Glomerular visceral epithelial cell (primary cell): ENCODE measurements around the gene FUNDC2.

Experiments
- DNase-seq: peaks from one replicate; pipeline ENCODE4 v3.0.0-alpha.2; 2016; ENCODE audit errors: extremely low spot score

The FUNDC2 gene

DNA sequence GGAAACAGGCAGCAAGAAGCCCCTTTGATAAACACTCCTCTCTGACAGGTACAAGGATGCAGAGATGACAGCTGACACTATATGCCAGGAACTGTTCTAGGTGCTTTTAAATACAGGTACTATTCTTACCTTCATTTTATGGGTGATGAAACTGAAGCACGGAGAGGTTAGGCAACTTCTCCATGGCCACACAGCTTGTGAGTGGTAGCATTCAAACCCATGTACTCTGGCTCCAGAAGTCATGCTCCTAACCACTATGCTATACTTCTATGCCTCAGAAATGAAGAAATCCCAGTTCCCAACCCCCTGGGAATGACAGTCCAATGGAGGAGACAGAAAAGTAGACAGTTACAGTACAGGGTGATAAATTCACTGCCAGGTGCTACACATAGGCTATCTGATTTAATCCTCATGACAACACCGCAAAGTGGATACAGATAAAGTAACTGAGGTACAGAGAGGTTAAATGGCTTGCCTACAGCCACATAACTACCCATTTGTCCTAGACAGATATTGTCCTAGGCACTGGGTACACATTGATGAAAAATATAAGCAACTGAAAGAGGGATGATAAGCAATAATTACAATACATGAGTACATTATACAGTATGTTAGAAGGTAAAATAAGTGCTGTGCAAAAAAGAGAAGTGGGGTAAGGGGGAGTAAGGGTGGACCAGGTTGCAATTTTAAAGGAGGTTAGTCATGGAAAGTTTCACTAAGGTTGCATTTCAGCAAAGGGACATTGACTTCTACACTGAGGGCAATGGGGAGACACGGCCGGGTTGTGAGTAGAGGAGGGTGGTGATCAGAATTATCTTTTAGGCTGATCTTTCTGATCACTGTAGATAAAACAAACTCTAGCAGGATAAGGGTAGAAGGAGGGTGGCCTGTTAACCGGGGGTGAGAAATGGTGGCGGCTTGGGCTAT, 2.5 kb upstream of the FUNDC2 start:
- DNase-seq: no peak

DNA sequence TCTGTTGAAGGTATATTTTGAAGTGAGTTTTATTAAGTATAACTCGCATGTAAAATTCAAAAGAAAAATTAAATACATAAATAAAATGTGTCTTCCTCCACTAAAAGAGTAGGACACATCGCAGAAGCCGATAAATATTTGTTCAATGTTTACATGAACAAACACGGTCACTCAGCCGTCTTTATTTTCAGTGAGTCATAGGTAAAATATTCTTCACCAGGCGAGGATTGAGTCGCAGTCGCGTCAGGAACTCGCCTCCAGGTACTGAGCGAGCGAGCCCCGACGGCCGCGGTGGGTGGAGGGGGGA, 271 bp upstream of the FUNDC2 start:
- DNase-seq: no peak

- peak; percentile 31 for DNase-seq
Measured at GRCh38 chrX:155027509-155028066, 944 bp downstream of the FUNDC2 start.

DNA sequence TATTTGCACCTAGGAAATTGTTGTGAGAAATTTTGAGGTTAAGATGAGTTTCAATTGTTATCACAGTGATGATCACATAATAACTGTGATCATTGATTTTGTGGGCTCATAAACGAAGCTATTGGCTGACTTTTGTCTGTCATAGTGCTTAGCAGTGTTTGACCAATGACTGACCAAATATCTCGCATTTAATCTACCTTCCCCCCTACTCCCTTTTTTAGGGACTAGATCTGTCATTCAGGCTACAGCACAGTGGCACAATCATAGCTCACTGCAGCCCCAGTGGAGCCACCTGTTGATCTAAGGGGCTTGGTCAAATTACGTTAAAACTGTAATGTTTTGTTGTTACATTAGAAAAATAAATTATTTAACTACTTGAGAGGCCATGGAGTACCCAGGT, 1.5 kb downstream of the FUNDC2 start:
- DNase-seq: no peak

DNA sequence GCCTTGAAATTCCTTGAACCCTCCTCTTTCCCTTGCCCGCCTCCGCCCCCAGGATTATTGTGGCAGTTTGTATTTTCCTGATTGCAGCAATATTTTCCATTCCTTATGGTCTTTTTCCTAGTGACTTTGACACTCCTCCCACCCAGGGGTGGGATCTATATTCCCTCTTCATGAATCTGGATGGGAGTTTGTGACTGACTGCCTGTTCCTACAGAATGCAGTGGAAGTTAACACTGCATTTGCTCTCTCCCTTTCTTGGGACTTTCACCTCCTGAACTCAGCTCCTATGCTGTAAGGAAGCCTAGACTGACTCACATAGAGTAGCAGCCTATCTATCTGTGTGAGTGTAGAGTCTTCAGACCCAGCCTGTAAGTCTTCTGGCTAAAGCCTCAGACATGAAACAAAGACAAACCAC, 2.2 kb downstream of the FUNDC2 start:
- DNase-seq: peak; percentile 17

DNA sequence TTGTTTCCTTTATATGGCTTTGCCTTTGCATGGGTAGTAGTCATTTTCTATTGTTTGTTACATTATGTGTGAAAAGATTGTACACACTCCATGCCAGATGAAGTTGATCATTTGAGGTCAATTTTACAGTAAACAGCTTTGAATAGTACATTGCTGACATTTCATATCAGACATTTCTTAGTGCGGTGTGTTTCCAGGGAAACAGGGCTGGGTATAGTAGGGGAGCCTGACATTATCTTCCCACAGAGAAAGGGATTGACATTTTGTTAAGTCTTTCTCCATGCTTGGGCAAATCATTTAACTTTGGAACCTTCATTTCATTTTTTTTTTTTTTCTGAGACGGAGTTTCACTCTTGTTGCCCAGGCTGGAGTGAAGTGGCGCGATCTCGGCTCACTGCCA, 5.0 kb downstream of the FUNDC2 start:
- DNase-seq: no peak

GRCh38 chrX:155035688-155036087, 9.0 kb downstream of the FUNDC2 start:
- DNase-seq: no peak

GRCh38 chrX:155046129-155046810, 19.6 kb downstream of the FUNDC2 start:
- DNase-seq: peak; percentile 11

DNA sequence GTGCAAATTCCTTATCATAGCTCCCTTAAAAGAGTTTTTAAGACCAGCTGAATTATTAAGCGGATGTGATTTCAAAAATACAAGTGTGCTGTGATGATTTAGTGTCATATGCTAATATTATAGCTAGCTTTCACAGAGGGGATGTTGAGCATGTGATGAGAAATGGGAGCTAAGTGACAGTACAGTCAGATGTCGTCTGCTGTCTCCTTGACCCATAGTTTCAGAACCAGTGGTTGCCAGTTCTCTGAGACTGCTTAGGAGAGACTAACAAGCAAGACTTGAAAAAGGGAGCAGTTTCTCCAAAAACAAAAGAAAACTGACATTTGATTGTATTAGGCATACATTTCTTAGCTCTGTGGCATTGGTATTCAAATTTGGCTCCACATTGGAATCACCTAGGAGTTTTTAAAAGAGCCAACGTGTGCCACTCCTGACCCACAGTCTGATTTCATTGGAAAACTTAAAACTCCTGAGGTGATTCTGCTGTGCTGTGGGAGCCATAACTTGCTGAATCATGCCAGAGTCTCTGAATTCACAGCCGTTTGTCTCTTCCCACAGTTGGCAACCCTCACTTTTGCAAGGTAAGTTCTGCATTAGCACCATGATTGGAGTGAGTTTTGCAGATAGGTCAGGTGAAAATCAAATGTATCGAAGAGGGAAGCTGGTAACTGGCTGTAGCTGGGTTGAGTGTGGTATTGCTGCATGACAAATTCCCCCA, 20.3 kb downstream of the FUNDC2 start:
- DNase-seq: no peak

GRCh38 chrX:155048977-155049619, 22.5 kb downstream of the FUNDC2 start:
- DNase-seq: peak; percentile 31

GRCh38 chrX:155052738-155053498, 26.3 kb downstream of the FUNDC2 start:
- DNase-seq: peak; percentile 44

DNA sequence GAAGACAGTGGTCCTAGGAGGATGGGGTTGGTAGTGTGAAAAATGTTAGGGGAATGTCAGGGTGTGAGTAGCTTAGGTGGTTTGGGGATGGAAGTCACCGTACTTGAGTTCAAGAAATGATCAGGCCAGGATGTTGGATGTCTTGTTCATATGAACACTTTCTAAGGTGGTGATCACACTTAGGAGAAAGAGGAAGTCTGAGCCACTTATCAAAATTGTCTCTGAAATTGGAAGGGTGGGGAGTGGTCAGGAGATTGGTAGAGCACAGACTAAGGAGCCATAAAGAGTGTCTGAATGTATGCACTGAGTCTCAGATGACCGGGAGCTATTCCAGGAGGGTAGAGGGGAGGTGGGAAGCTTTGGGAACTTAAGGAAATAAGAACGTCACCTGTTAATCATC, 27.0 kb downstream of the FUNDC2 start:
- DNase-seq: no peak

DNA sequence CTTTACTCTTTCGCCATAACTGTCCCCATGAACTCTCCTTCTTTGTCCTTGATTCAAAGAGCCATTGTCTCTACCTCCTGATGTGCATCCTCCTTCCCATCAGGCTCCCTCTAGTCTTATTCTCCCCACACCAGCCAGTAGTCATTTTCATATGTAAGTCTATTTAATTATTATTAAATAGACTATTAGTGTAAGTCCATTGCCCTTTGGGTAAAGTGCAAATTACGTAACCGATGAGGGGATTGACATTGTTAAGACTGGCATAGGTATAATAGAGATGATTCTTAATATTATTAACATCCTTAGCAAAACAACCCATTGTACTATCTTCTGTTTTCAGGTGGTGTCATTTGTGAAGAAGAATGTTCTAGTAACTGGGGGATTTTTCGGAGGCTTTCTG, 27.6 kb downstream of the FUNDC2 start:
- DNase-seq: no peak

- DNase-seq: no peak
Measured at GRCh38 chrX:155055494-155055893, 28.9 kb downstream of the FUNDC2 start.

DNA sequence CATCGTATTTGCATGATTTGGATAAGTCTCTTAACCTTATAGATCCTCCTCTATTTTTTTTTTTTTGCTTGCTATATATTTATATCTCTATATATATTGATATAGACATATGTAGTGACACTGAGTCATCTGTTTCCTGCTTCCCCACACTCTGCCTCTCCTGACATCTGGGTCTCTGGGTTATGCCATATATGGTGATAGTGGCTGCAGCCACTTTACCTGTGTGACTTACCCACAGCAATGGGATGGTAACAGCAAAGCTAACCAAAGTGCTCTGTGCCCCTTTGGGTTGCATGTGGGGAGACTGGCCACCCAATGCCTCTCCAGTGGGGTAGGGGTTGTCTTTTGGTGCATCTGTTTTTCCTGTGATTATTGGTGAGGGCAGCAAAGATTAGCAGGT, 29.8 kb downstream of the FUNDC2 start:
- no peak for DNase-seq

GRCh38 chrX:155056877-155057792, 30.5 kb downstream of the FUNDC2 start:
- peak; percentile 66 for DNase-seq

DNA sequence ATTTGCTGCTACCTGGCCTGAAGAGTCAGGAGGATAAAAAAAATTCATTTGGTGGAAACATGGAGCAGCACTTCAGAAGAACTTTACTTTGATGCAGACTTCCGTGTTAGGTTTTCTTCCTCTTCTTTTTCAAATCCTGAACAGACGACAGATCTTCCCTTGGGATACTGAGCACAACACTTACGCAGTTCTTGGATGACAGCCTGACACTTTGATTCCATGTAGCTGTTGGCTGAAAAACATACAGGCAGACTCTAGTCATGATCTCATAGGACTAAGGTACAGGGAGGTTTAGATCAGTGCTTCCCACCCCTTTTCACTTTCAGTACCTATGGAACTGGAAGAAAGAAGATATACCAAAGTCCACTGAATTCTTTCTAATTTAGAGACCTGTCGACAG, 35.1 kb downstream of the FUNDC2 start:
- no peak for DNase-seq

DNA sequence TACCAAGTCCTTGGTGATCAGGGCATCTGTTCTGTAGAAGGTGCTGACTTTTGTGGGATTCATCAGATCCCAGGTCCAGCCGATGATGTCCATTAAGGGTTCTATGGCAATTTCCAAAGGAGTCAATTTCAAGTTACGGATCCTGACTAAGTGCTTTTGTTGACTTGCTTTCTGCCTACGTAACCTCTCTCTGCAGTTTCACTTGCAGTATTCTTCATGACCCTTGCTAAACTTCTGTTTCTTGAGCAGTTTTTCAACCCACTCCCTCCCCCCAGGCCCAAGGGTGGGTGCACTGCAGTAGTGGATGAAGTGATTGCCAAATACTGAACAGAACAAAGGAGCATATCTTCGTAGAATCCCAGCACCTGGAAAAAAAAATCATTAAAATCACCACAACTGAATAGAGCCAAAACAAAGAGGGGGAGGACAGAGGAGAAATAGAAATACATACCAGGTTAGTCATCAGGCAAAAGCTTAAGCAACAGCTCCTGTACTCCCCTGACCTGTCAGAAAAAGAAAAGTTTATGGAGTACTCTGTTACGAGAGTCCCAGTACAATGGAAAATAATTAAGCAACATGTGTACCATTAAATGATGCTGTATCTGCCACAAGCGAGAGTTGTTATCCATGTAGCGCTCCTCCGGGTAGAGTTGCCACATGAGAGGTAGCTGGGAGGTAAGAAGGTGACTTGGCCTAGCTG, 38.5 kb downstream of the FUNDC2 start:
- peak; percentile 27 for DNase-seq

DNA sequence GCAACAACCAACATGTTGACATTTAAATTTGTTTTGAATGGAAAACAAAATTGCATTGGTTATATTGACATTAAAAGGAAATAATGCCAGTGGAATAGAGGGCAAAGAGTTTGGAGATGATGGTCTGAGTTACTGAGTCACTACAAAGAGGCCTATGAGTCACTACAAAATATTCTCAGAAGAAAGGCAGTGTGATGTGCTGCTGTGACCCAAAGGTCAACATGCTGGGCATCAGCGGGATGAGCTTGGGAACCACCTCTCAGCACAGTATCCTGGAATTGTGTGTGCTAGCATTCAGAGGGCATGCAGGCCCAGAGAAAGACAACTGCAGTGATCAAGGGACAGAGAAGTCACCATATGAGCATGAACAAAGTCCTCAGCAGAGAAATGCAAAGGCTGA, 41.5 kb downstream of the FUNDC2 start:
- DNase-seq: peak; percentile 54
